Sigmoid colon (tissue), 4 donors: ENCODE data around the gene BHLHE23.

ENCODE experiments used
- EP300 ChIP-seq, 4 donors: sonication (generic); formaldehyde crosslinking; IDR thresholded peaks; one replicate each; pipeline ENCODE4 v1.6.1; 2017; ENCODE audit warnings: antibody characterized with exemption in 4 of 4
- POLR2AphosphoS5 ChIP-seq, 4 donors: sonication (generic); formaldehyde crosslinking; IDR thresholded peaks; one replicate each; pipeline ENCODE4 v1.6.1; 2017; ENCODE audit warnings: antibody characterized with exemption in 4 of 4
- TF ChIP-seq, protein P1 (sequence below), 4 experiments: fragments of 450-650 bp in 3 of 4; fragments of 200-600 bp in 1 of 4; IDR thresholded peaks; one replicate each; pipeline ENCODE4 v1.5.1; 2016 to 2019; ENCODE audit warnings: antibody characterized with exemption in 4 of 4, mild to moderate bottlenecking in 3 of 4, moderate library complexity in 2 of 4

GRCh38 chr20:63025534-63026331, 19.0 kb upstream of the BHLHE23 start:
- TF ChIP-seq POLR2AphosphoS5 (IDR thresholded peaks at IDR 0.05) (no peak), EP300 (IDR thresholded peaks at IDR 0.05) (no peak)
- TF ChIP-seq, protein P1, sequence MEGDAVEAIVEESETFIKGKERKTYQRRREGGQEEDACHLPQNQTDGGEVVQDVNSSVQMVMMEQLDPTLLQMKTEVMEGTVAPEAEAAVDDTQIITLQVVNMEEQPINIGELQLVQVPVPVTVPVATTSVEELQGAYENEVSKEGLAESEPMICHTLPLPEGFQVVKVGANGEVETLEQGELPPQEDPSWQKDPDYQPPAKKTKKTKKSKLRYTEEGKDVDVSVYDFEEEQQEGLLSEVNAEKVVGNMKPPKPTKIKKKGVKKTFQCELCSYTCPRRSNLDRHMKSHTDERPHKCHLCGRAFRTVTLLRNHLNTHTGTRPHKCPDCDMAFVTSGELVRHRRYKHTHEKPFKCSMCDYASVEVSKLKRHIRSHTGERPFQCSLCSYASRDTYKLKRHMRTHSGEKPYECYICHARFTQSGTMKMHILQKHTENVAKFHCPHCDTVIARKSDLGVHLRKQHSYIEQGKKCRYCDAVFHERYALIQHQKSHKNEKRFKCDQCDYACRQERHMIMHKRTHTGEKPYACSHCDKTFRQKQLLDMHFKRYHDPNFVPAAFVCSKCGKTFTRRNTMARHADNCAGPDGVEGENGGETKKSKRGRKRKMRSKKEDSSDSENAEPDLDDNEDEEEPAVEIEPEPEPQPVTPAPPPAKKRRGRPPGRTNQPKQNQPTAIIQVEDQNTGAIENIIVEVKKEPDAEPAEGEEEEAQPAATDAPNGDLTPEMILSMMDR (IDR thresholded peaks at IDR 0.05): no peak
